Measurements from ENCODE around the gene PAMR1. TPM values are rescaled to one million over a fixed set of nuclear protein-coding genes. Genes with fewer than 3 reads are reported as not detected.

The PAMR1 gene
- total and polyA plus RNA-seq, 2 of the 8 experiments (the other 6 are each of a cell fraction or from before 2014, with no cell fraction given): 3.0 to 6.9 TPM

DNA sequence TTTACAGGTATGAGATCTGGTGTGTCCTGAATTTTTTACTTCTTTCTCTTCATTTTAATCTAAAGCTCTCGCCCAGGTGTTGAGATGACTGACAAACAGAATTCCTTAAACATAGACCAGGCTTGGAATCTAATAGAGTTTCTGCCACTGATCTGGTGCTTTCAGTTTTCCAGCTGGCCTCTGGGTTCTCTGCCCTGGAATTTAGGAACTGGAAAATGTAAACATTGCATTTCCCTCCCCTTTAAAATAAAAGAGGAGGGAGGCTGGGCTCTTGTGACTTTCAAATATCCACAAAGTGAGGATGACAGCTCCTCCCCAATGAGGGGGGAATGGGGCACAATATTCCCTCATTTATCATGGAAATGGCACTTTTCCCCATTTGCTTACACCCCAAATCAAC, 5.0 kb downstream of the PAMR1 start (continued):
- TF ChIP-seq, protein P1, sequence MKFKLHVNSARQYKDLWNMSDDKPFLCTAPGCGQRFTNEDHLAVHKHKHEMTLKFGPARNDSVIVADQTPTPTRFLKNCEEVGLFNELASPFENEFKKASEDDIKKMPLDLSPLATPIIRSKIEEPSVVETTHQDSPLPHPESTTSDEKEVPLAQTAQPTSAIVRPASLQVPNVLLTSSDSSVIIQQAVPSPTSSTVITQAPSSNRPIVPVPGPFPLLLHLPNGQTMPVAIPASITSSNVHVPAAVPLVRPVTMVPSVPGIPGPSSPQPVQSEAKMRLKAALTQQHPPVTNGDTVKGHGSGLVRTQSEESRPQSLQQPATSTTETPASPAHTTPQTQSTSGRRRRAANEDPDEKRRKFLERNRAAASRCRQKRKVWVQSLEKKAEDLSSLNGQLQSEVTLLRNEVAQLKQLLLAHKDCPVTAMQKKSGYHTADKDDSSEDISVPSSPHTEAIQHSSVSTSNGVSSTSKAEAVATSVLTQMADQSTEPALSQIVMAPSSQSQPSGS (IDR thresholded peaks at IDR 0.05; ENCODE audit: low read length): no peak
- TF ChIP-seq ZNF274 (IDR thresholded peaks at IDR 0.05; ENCODE audit: borderline replicate concordance, extremely low read depth, low read length): no peak
- TF ChIP-seq HDAC2 (IDR thresholded peaks at IDR 0.05; ENCODE audit: borderline replicate concordance in 1 of 2, low read depth in 2 of 2, low read length in 2 of 2): no peak

Measured in H1 (cell line).